H1 (cell line): ENCODE data around the gene GPRIN3. TPM values are rescaled to one million over a fixed set of nuclear protein-coding genes. Genes with fewer than 3 reads are reported as not detected.

Experiments used
- CTCF ChIA-PET: fragments of 300-600 bp; sonication (Branson Sonifier 250); formaldehyde crosslinking; loops from one replicate; lab custom pipeline; 2021; ENCODE audit not compliant: partially characterized antibody; lab: Charles Lee
- POLR2A ChIA-PET: fragments of 300-600 bp; sonication (Branson Sonifier 250); formaldehyde crosslinking; loops from one replicate; lab custom pipeline; 2021; ENCODE audit warnings: inconsistent platforms; ENCODE audit not compliant: partially characterized antibody; lab: Charles Lee
- DNase-seq, 2 experiments: peaks; one replicate each; pipeline versions ENCODE4 v3.0.0 to v3.0.0-alpha.2; 2010 to 2022; ENCODE audit warnings: low spot score in 2 of 2, low read depth in 1 of 2, mixed read lengths in 1 of 2
- FAIRE-seq: peaks from 2 replicates; lab custom pipeline; 2011; peaks lifted over from hg19 to GRCh38; lab: Jason Lieb, UNC
- H2AFZ ChIP-seq: 2 replicates; pipeline ENCODE4 v1.8.1; 2012; ENCODE audit warnings: low read length, inconsistent platforms
- H2AK5ac ChIP-seq: 2 replicates; pipeline ENCODE4 v1.6.1; 2013; ENCODE audit warnings: low read depth, low read length
- H2BK120ac ChIP-seq: replicated peaks from 2 replicates; pipeline ENCODE3; 2013; ENCODE audit warnings: low read depth, low read length, inconsistent platforms
- H2BK12ac ChIP-seq: 2 replicates; pipeline ENCODE4 v1.6.1; 2013; ENCODE audit warnings: low read depth, low read length
- H2BK15ac ChIP-seq: 2 replicates; pipeline ENCODE4 v1.6.1; 2013; ENCODE audit warnings: low read length
- H2BK20ac ChIP-seq: 2 replicates; pipeline ENCODE4 v1.6.1; 2013; ENCODE audit warnings: low read length
- H2BK5ac ChIP-seq: 2 replicates; pipeline ENCODE4 v1.6.1; 2013; ENCODE audit warnings: low read depth, low read length
- H3K14ac ChIP-seq: 2 replicates; pipeline ENCODE4 v1.6.1; 2013; ENCODE audit warnings: inconsistent platforms; ENCODE audit not compliant: insufficient read length
- H3K18ac ChIP-seq: 2 replicates; pipeline ENCODE4 v1.6.1; 2013; ENCODE audit warnings: low read length; ENCODE audit errors: extremely low read depth
- H3K23ac ChIP-seq: 2 replicates; pipeline ENCODE4 v1.6.1; 2013; ENCODE audit warnings: inconsistent platforms; ENCODE audit not compliant: insufficient read length
- H3K23me2 ChIP-seq: 2 replicates; pipeline ENCODE4 v1.6.1; 2013; ENCODE audit warnings: low read depth, low read length
- H3K27ac ChIP-seq: 2 replicates; pipeline ENCODE4 v1.6.1; 2011; ENCODE audit warnings: low read depth, low read length, inconsistent platforms
- H3K27me3 ChIP-seq, 4 experiments: replicated peaks in 1 of 4; 1 replicate in 1 of 4; 2 replicates in 3 of 4; pipeline versions ENCODE4 v1.6.1 to v1.8.1; 2011 to 2013; ENCODE audit warnings: low read length in 3 of 4, mild to moderate bottlenecking in 3 of 4, inconsistent platforms in 2 of 4, mixed read lengths in 2 of 4, moderate library complexity in 1 of 4; ENCODE audit not compliant: control insufficient read depth in 3 of 4, insufficient read depth in 3 of 4; ENCODE audit errors: extremely low read depth in 1 of 4
- H3K36me3 ChIP-seq, 4 experiments: 2 replicates each; pipeline versions ENCODE4 v1.6.1 to v1.8.1; 2011 to 2013; ENCODE audit warnings: mild to moderate bottlenecking in 4 of 4, low read length in 3 of 4, moderate library complexity in 2 of 4, control low read depth in 1 of 4, inconsistent platforms in 1 of 4; ENCODE audit not compliant: insufficient read depth in 4 of 4, control insufficient read depth in 2 of 4
- H3K4ac ChIP-seq: replicated peaks from 2 replicates; pipeline ENCODE3; 2013; ENCODE audit warnings: low read length, low read depth, mixed read lengths, inconsistent platforms; ENCODE audit not compliant: insufficient read length
- H3K4me1 ChIP-seq, 4 experiments: replicated peaks in 1 of 4; 1 replicate in 1 of 4; 2 replicates in 3 of 4; pipeline versions ENCODE4 v1.6.1 to v1.8.1; 2011 to 2013; ENCODE audit warnings: low read length in 3 of 4, inconsistent platforms in 2 of 4, mixed read lengths in 1 of 4; ENCODE audit not compliant: insufficient read depth in 4 of 4, control insufficient read depth in 3 of 4
- H3K4me2 ChIP-seq, 2 experiments: 2 replicates each; pipeline versions ENCODE4 v1.6.1 to v1.8.1; 2011 to 2013; ENCODE audit warnings: low read depth in 2 of 2, low read length in 2 of 2, control low read depth in 1 of 2, inconsistent platforms in 1 of 2, mild to moderate bottlenecking in 1 of 2; ENCODE audit not compliant: insufficient read depth in 1 of 2
- H3K4me3 ChIP-seq, 4 experiments: fragments of 200-600, 300-600 bp in 1 of 4; sonication (generic), shearing (Covaris generic), sonication (Bioruptor Twin) in 1 of 4; 2 replicates each; pipeline versions ENCODE4 v1.5.1 to v1.8.1; 2011 to 2016; ENCODE audit warnings: low read length in 4 of 4, low read depth in 3 of 4, control low read depth in 2 of 4, inconsistent platforms in 2 of 4, mild to moderate bottlenecking in 2 of 4, mixed read lengths in 1 of 4, moderate library complexity in 1 of 4; ENCODE audit not compliant: insufficient read depth in 2 of 4; ENCODE audit errors: extremely low read depth in 1 of 4
- H3K56ac ChIP-seq: replicated peaks from 2 replicates; pipeline ENCODE3; 2013; ENCODE audit warnings: low read depth, mild to moderate bottlenecking, mixed read lengths, low read length, inconsistent platforms; ENCODE audit not compliant: insufficient read length
- H3K79me1 ChIP-seq: 2 replicates; pipeline ENCODE4 v1.6.1; 2013; ENCODE audit warnings: low read depth, low read length, control low read depth
- H3K79me2 ChIP-seq, 2 experiments: 2 replicates each; pipeline versions ENCODE4 v1.6.1 to v1.8.1; 2012 to 2013; ENCODE audit warnings: low read length in 2 of 2, mild to moderate bottlenecking in 2 of 2, inconsistent platforms in 1 of 2; ENCODE audit not compliant: insufficient read depth in 2 of 2, control insufficient read depth in 1 of 2
- H3K9ac ChIP-seq, 4 experiments: replicated peaks in 1 of 4; 1 replicate in 1 of 4; 2 replicates in 3 of 4; pipeline versions ENCODE4 v1.6.1 to v1.8.1; 2011 to 2013; ENCODE audit warnings: low read depth in 3 of 4, low read length in 3 of 4, control low read depth in 2 of 4, mild to moderate bottlenecking in 2 of 4, moderate library complexity in 2 of 4, inconsistent platforms in 1 of 4; ENCODE audit errors: extremely low read depth in 1 of 4
- H3K9me3 ChIP-seq, 2 experiments: 2 replicates each; pipeline versions ENCODE4 v1.6.1 to v1.8.1; 2012 to 2013; ENCODE audit warnings: mild to moderate bottlenecking in 2 of 2, moderate library complexity in 2 of 2, control low read depth in 1 of 2, inconsistent platforms in 1 of 2, low read depth in 1 of 2, low read length in 1 of 2, mixed read lengths in 1 of 2; ENCODE audit not compliant: insufficient read depth in 2 of 2
- H4K20me1 ChIP-seq, 2 experiments: replicated peaks in 1 of 2; 2 replicates each; pipeline versions ENCODE3 to v1.8.1; 2011 to 2013; ENCODE audit warnings: inconsistent platforms in 2 of 2, low read length in 2 of 2, mild to moderate bottlenecking in 1 of 2; ENCODE audit not compliant: insufficient read depth in 2 of 2, control insufficient read depth in 1 of 2
- H4K5ac ChIP-seq: 2 replicates; pipeline ENCODE4 v1.6.1; 2013; ENCODE audit warnings: low read length, low read depth, mixed read lengths, inconsistent platforms; ENCODE audit not compliant: insufficient read length
- H4K8ac ChIP-seq: 2 replicates; pipeline ENCODE4 v1.8.0; 2013; ENCODE audit warnings: mild to moderate bottlenecking, moderate library complexity, low read length, inconsistent platforms; ENCODE audit not compliant: insufficient read depth; ENCODE audit errors: extremely low read depth
- H4K91ac ChIP-seq: replicated peaks from 2 replicates; pipeline ENCODE3; 2013; ENCODE audit warnings: low read length, mixed read lengths, inconsistent platforms; ENCODE audit not compliant: insufficient read length
- CBX8 ChIP-seq: fragments of 300-800, 300-1000 bp; sonication (generic); IDR thresholded peaks from 2 replicates; pipeline ENCODE4 v1.7.1; 2016; ENCODE audit warnings: low read depth, low read length, borderline replicate concordance
- CHD1 ChIP-seq: IDR thresholded peaks from 2 replicates; pipeline ENCODE4 v1.6.1; 2012; ENCODE audit warnings: low read depth, low read length, improper control_type of control experiment
- CREB1 ChIP-seq: IDR thresholded peaks from 2 replicates; pipeline ENCODE4 v1.6.1; 2012; ENCODE audit warnings: inconsistent platforms
- EP300 ChIP-seq, 2 experiments: IDR thresholded peaks; 1 replicate in 1 of 2; 2 replicates in 1 of 2; pipeline ENCODE4 v1.6.1; 2011 to 2012; ENCODE audit warnings: low read depth in 2 of 2, low read length in 2 of 2, mild to moderate bottlenecking in 2 of 2, borderline replicate concordance in 1 of 2, inconsistent platforms in 1 of 2, moderate library complexity in 1 of 2
- FOSL1 ChIP-seq: IDR thresholded peaks from 2 replicates; pipeline ENCODE4 v1.6.1; 2011; ENCODE audit warnings: mild to moderate bottlenecking, low read depth, low read length, moderate library complexity; ENCODE audit not compliant: insufficient read depth
- RBBP5 ChIP-seq: IDR thresholded peaks from 2 replicates; pipeline ENCODE4 v1.7.1; 2012; ENCODE audit warnings: low read depth, mild to moderate bottlenecking, inconsistent platforms, low read length, moderate library complexity, borderline replicate concordance
- RXRA ChIP-seq: IDR thresholded peaks from 2 replicates; pipeline ENCODE4 v1.6.1; 2011; ENCODE audit warnings: low read depth, mild to moderate bottlenecking, low read length, moderate library complexity; ENCODE audit not compliant: insufficient read depth
- SIX5 ChIP-seq: IDR thresholded peaks from 2 replicates; pipeline ENCODE4 v1.6.1; 2011; ENCODE audit warnings: mild to moderate bottlenecking, low read depth, low read length
- SP2 ChIP-seq: IDR thresholded peaks from 2 replicates; pipeline ENCODE4 v1.6.1; 2012; ENCODE audit warnings: mild to moderate bottlenecking, low read length, inconsistent platforms
- TBP ChIP-seq: IDR thresholded peaks from 2 replicates; pipeline ENCODE4 v1.6.1; 2011; ENCODE audit warnings: low read depth, low read length, improper control_type of control experiment
- WGBS, 2 experiments: shearing (Covaris generic) in 1 of 2; methylation state at CpG; one replicate each; pipeline versions ENCODE4 v1.1.6 to v1.1.7; 2013 to 2015; ENCODE audit warnings: low lambda C conversion rate in 2 of 2, mixed read lengths in 2 of 2, inconsistent platforms in 1 of 2, low coverage in 1 of 2, missing lambda C conversion rate in 1 of 2; ENCODE audit not compliant: insufficient replicate concordance in 2 of 2, insufficient coverage in 1 of 2, insufficient read length in 1 of 2; ENCODE audit errors: extremely low coverage in 1 of 2, missing lambda C conversion rate in 1 of 2; 5-methylcytosine and 5-hydroxymethylcytosine counted together
- polyA plus RNA-seq, 7 experiments: library from polyadenylated mRNA; depleted of rRNA in 3 of 7; stranded (reverse) in 5 of 7; unstranded in 2 of 7; fragments of >200 nt in 5 of 7; fragments of 200-250 nt in 2 of 7; gene quantifications; 1 replicate in 5 of 7; 2 replicates in 1 of 7; 4 replicates in 1 of 7; pipeline versions ENCODE4 v1.2.1 to v1.2.3, GENCODE V29; 2011 to 2013; ENCODE audit warnings: missing spikeins in 2 of 7, mixed read lengths in 2 of 7
- total RNA-seq: library from RNA; stranded (reverse); fragmentation: NEBNext Ultra II Directional; extraction: Animal tissue kit (Norgen Biotek cat#: 25700); gene quantifications from 2 replicates; pipeline ENCODE4 v1.2.1, GENCODE V29; 2021
- TF ChIP-seq, protein P1 (sequence below): IDR thresholded peaks from 2 replicates; pipeline ENCODE4 v1.6.1; 2012; ENCODE audit warnings: inconsistent platforms

The GPRIN3 gene
- total and polyA plus RNA-seq, 2 of the 8 experiments (the other 6 are each of a cell fraction or from before 2014, with no cell fraction given), result 0.17 to 1.4 TPM

DNA sequence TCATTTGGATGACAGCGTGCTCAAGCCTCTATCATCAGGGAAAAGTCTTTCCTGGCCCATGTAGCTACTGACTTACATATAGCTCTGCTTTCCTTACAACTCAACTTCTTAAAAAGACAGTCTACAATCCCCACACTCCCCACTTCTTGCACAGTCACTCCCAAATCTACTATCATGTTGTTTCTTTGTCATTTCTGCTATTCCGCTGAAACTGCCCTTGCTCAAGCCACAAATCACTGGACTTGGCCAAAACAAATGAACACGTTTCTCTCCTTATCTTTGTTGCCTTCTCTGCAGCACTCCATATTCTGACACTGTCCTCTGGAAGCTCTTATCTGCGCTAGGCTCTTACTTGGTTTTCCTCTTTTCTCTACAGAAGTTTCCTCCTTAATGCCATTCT is 28.2 kb downstream of the GPRIN3 start:
- Histone ChIP-seq H3K4me3 (no peak overlapping the region), H3K23ac (no peak overlapping the region), H3K36me3 (no peaks in the 10 kb centered on the region), H3K79me1 (no peaks in the 10 kb centered on the region), H4K20me1 (no peaks in the 10 kb centered on the region), H3K56ac (no peak overlapping the region), H2BK12ac (no peak overlapping the region), H3K27ac (no peak overlapping the region), H2BK20ac (no peak overlapping the region), H2AFZ (no peak overlapping the region), H2BK15ac (no peak overlapping the region), H2BK5ac (no peak overlapping the region), H3K4me2 (no peak overlapping the region), H4K5ac (no peak overlapping the region), H3K27me3 (no peaks in the 10 kb centered on the region), H2AK5ac (no peak overlapping the region), H3K14ac (no peak overlapping the region), H3K23me2 (no peaks in the 10 kb centered on the region), H3K9me3 (no peaks in the 10 kb centered on the region; a peak in 2 of 4 replicates), H3K4me1 (peaks cover 0 to 3% (median 0%) of the 10 kb centered on the region in 4 experiments; a peak in 2 of 7 replicates), H3K9ac (no peak overlapping the region), H3K18ac (no peak overlapping the region), H4K91ac (no peak overlapping the region), H3K79me2 (no peaks in the 10 kb centered on the region), H2BK120ac (no peak overlapping the region), H3K4ac (no peak overlapping the region), H4K8ac (no peak overlapping the region)
- POLR2A ChIA-PET, result no interaction called here
- no peak for FAIRE-seq
- 90% methylated on average over 4 of the region's 4 CpGs; no CpG with 5 or more reads in 1 of the 2 experiments for WGBS, 2 experiments
- no peak for TF ChIP-seq SIX5
- no peak for TF ChIP-seq RXRA
- TF ChIP-seq, protein P1, sequence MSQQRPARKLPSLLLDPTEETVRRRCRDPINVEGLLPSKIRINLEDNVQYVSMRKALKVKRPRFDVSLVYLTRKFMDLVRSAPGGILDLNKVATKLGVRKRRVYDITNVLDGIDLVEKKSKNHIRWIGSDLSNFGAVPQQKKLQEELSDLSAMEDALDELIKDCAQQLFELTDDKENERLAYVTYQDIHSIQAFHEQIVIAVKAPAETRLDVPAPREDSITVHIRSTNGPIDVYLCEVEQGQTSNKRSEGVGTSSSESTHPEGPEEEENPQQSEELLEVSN, result no peak
- no peak for TF ChIP-seq CHD1
- no peak for TF ChIP-seq EP300 (IDR thresholded peaks at IDR 0.05; ENCODE audit: borderline replicate concordance in 1 of 2, low read depth in 2 of 2, low read length in 2 of 2)
- no peak for TF ChIP-seq CBX8
- TF ChIP-seq SP2, result no peak
- TF ChIP-seq RBBP5, result no peak
- TF ChIP-seq TBP, result no peak
- no peak for TF ChIP-seq FOSL1
- TF ChIP-seq CREB1, result no peak
- CTCF ChIA-PET, result no interaction called here
- no peak for DNase-seq
